ENCODE results near the gene MSI2. TPM values are rescaled to one million over a fixed set of nuclear protein-coding genes. Genes with fewer than 3 reads are reported as not detected.
A peak's percentile ranks its signal among the peaks of the same experiment; 100 is the strongest.

The MSI2 gene
- total and polyA plus RNA-seq, 9 of the 15 experiments (the other 6 are each of a cell fraction or from before 2014, with no cell fraction given), result 4.6 to 61.8 (median 42.4) TPM

DNA sequence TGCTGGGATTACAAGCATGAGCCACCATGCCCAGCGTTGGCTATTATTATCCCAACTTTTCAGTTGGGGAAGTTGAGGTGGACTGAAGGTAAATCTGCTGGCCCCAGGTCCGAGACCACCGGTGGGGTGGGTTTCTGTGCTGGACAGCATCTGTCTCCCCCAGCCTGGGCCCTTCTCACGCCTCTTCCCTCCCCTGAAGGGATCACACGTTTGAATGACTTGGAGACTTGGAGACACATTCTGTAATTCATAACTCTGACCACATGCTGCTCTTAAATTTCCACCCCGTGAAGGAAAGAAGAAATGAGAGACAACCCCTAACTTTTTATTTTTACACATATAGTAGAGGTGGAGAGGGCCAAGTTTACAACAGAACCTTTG lies 109.8 kb downstream of the MSI2 start (continued):
- TF ChIP-seq, protein P1, sequence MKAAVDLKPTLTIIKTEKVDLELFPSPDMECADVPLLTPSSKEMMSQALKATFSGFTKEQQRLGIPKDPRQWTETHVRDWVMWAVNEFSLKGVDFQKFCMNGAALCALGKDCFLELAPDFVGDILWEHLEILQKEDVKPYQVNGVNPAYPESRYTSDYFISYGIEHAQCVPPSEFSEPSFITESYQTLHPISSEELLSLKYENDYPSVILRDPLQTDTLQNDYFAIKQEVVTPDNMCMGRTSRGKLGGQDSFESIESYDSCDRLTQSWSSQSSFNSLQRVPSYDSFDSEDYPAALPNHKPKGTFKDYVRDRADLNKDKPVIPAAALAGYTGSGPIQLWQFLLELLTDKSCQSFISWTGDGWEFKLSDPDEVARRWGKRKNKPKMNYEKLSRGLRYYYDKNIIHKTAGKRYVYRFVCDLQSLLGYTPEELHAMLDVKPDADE (conservative IDR thresholded peaks at IDR 0.05; ENCODE audit: control insufficient read depth, low read depth, low read length), result no peak
- peak in 1 of 2 experiments; percentile 75 for TF ChIP-seq NCOA2 (IDR thresholded peaks at IDR 0.05; ENCODE audit: partially characterized antibody in 2 of 2)

DNA sequence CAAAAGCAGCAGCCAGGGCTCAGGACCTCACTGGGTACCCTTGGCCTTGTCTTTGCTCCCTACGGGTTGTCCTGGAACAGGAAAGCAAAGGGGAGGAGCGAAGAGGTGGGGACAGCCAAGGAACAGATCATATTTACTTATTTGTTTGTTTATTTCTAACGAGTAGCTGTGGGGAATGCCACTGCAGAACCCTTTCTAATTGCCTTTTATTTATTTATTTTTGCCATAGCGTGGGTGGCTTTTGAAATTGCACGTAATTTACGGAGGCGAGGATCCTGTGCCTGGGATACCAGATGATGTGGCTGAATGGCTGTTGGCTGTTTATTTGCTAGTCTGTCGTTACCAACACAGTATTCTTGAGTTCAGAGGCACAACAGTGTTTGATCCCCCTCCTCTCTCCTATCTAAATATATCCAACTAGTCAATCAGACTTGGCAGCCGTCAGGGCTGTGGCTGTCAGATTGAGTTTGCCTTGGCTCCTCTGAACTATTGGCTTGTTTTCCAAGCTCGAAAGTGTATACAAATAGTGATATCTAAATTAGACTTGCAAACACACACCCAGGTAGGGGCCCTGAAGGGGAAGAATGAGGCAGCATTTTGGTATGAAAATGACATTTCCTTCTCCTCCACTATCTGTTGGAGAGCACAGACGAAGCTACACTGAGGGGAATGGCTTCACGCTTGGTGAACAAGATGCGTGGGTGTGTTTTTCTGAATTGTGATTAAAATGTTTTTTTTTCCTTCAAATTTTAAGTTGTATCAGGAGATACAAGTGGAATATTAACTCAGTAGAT lies 110.4 kb downstream of the MSI2 start:
- H2AFZ ChIP-seq (ENCODE audit: low read depth, low read length), result peak overlapping the region; percentile 48
- WGBS (ENCODE audit: insufficient coverage, low coverage, missing lambda C conversion rate), result 23% methylated on average over 13 of the region's 13 CpGs
- ChIA-PET POLR2A (interaction anchor here (0.6 to 2.3 kb wide), 13 partner anchors 8 to 1877 kb away, joined by 3 to 9 read pairs (median 3); no protein-coding TSS in a partner anchor), CTCF (ENCODE audit: low intra/inter-chr PET ratio) (no interaction called here)
- intact Hi-C loops (cut with micrococcal nuclease) (no loop called here), in situ Hi-C loops (cut with MboI) (no loop called here)
- H3K4me3 ChIP-seq, result no peak overlapping the region
- H3K4me1 ChIP-seq (replicated peaks in 1 of 2; ENCODE audit: control insufficient read depth in 2 of 2, insufficient read depth in 2 of 2, low read length in 2 of 2), result peaks cover 20 to 51% of the 10 kb centered on the region in 2 experiments
- H4K20me1 ChIP-seq (replicated peaks; ENCODE audit: control insufficient read depth, insufficient read depth, low read length), result no peaks in the 10 kb centered on the region
- H3K9me3 ChIP-seq (replicated peaks; ENCODE audit: control insufficient read depth, insufficient read depth, low read depth, low read length), result no peaks in the 10 kb centered on the region
- no TSS peak for BruUV-seq (replicated peaks)
- H3K4me2 ChIP-seq (ENCODE audit: insufficient read depth, low read length), result peak overlapping the region; percentile 65
- ATAC-seq, result peak; percentile 75
- no peaks in the 10 kb centered on the region for H3K36me3 ChIP-seq (ENCODE audit: control insufficient read depth, insufficient read depth, low read length)
- H3K79me2 ChIP-seq (ENCODE audit: control insufficient read depth, insufficient read depth, low read length), result peaks cover 55% of the 10 kb centered on the region
- peak overlapping the region; percentile 23 to 49; a peak in 3 of 4 replicates for H3K9ac ChIP-seq (ENCODE audit: insufficient read depth in 1 of 2, low read depth in 2 of 2, low read length in 2 of 2)
- peak overlapping the region; percentile 81 for H3K27ac ChIP-seq (ENCODE audit: extremely low read depth, low read depth, low read length)
- FAIRE-seq, result peak; percentile 79
- no peaks in the 10 kb centered on the region for H3K27me3 ChIP-seq (ENCODE audit: control insufficient read depth in 2 of 2, insufficient read depth in 2 of 2, low read length in 2 of 2)
- peak; percentile 35 to 75 (median 54) for DNase-seq (ENCODE audit: extremely low read depth in 1 of 4, low spot score in 3 of 4)
- no peaks in the 10 kb centered on the region for H3K9me1 ChIP-seq (ENCODE audit: control insufficient read depth, insufficient read depth, low read length)
- TF ChIP-seq POLR2AphosphoS5 (IDR thresholded peaks at IDR 0.05; ENCODE audit: control insufficient read depth, insufficient read depth, low read depth, low read length) (0 out of 2 replicates have a peak, but pooled peaks have one; percentile 28), POU5F1 (IDR thresholded peaks at IDR 0.05; ENCODE audit: borderline replicate concordance, low read depth, low read length, partially characterized antibody) (no peak), TBP (optimal IDR thresholded peaks at IDR 0.05; ENCODE audit: low read depth, low read length) (peak; percentile 32), LCOR (CRISPR knock-in tag; IDR thresholded peaks at IDR 0.05) (no peak), MBD2 (IDR thresholded peaks at IDR 0.05; ENCODE audit: borderline replicate concordance, low read depth) (no peak), RBBP5 (IDR thresholded peaks at IDR 0.05; ENCODE audit: borderline replicate concordance, insufficient read depth, low read length, poor library complexity, severe bottlenecking) (peak; percentile 48), FOXK2 (conservative IDR thresholded peaks at IDR 0.05 in 1 of 2, IDR thresholded peaks at IDR 0.05 in 1 of 2; ENCODE audit: low read depth in 2 of 2) (no peak)
- TF ChIP-seq, protein P2, sequence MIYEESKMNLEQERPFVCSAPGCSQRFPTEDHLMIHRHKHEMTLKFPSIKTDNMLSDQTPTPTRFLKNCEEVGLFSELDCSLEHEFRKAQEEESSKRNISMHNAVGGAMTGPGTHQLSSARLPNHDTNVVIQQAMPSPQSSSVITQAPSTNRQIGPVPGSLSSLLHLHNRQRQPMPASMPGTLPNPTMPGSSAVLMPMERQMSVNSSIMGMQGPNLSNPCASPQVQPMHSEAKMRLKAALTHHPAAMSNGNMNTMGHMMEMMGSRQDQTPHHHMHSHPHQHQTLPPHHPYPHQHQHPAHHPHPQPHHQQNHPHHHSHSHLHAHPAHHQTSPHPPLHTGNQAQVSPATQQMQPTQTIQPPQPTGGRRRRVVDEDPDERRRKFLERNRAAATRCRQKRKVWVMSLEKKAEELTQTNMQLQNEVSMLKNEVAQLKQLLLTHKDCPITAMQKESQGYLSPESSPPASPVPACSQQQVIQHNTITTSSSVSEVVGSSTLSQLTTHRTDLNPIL (CRISPR knock-in tag; IDR thresholded peaks at IDR 0.05), result no peak
- TF ChIP-seq, protein P3, sequence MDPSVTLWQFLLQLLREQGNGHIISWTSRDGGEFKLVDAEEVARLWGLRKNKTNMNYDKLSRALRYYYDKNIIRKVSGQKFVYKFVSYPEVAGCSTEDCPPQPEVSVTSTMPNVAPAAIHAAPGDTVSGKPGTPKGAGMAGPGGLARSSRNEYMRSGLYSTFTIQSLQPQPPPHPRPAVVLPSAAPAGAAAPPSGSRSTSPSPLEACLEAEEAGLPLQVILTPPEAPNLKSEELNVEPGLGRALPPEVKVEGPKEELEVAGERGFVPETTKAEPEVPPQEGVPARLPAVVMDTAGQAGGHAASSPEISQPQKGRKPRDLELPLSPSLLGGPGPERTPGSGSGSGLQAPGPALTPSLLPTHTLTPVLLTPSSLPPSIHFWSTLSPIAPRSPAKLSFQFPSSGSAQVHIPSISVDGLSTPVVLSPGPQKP (CRISPR knock-in tag; IDR thresholded peaks at IDR 0.05), result no peak

All from K562 (cell line).